Spinal cord (tissue), 10 donors: ENCODE measurements around the gene SH2B3. TPM values are rescaled to one million over a fixed set of nuclear protein-coding genes. Genes with fewer than 3 reads are reported as not detected.
"Not testable (repeated sequence)": the region's sequence is repeated elsewhere in the genome, so short reads cannot be mapped to it uniquely, and the experiment has no call there.

Source experiments
- DNase-seq, 6 donors: peaks; one replicate each; pipeline versions ENCODE4 v3.0.0 to v3.0.0-alpha.2; 2013 to 2015; ENCODE audit warnings: low spot score in 6 of 6, low read depth in 4 of 6
- H3K27ac ChIP-seq: one replicate; pipeline ENCODE4 v1.5.1; 2013; ENCODE audit warnings: low read depth, low read length, control low read depth
- H3K27me3 ChIP-seq: one replicate; pipeline ENCODE4 v1.6.1; 2013; ENCODE audit warnings: low read length; ENCODE audit not compliant: control insufficient read depth, insufficient read depth
- H3K36me3 ChIP-seq: one replicate; pipeline ENCODE4 v1.6.1; 2013; ENCODE audit warnings: low read length; ENCODE audit not compliant: control insufficient read depth, insufficient read depth
- H3K4me1 ChIP-seq: one replicate; pipeline ENCODE4 v1.6.1; 2013; ENCODE audit warnings: low read length; ENCODE audit not compliant: control insufficient read depth, insufficient read depth
- H3K4me3 ChIP-seq: one replicate; pipeline ENCODE4 v1.5.1; 2013; ENCODE audit warnings: low read depth, low read length, control low read depth
- H3K9me3 ChIP-seq: one replicate; pipeline ENCODE4 v1.6.1; 2013; ENCODE audit warnings: low read length; ENCODE audit not compliant: control insufficient read depth, insufficient read depth
- WGBS: methylation state at CpG from one replicate; pipeline ENCODE4 v1.1.5; 2013; ENCODE audit warnings: missing lambda C conversion rate; ENCODE audit not compliant: insufficient coverage; 5-methylcytosine and 5-hydroxymethylcytosine counted together
- polyA plus RNA-seq, 2 donors: library from polyadenylated mRNA; unstranded; fragments of 120-200 nt; gene quantifications; one replicate each; pipeline ENCODE4 v1.2.1, GENCODE V29; 2013; ENCODE audit not compliant: insufficient read length in 2 of 2
- total RNA-seq, 2 donors: library from RNA; depleted of rRNA in 1 of 2; stranded (reverse); fragments of 120-200 nt in 1 of 2; fragments of >200 nt in 1 of 2; gene quantifications; one replicate each; pipeline versions ENCODE4 v1.2.3 to v1.2.4, GENCODE V29; 2013 to 2014
- donor health status: healthy.

Gene SH2B3
- total and polyA plus RNA-seq, 4 donors = 8.0 to 13.7 (median 11.3) TPM

DNA sequence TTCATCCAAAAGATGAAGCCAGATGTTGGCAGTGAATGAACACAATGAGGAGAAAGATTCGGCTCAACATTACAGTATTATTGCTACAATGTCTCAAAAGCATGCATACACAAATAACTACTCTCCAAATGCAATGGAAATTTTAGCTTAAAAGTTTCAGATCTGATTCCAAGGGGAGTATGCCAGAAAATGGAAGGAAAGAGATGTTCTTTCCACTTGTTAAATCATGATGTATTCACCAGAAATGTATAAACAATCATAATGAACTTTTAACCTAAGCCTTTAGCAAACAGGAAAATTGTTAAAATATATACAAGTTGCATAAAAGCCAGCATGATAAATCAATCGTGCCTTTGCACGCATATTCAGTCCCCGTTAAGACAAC, 62.1 kb downstream of the SH2B3 start:
- no peak overlapping the region for H3K27ac ChIP-seq
- peaks cover 32% of the 10 kb centered on the region for H3K36me3 ChIP-seq
- H3K9me3 ChIP-seq = no peaks in the 10 kb centered on the region
- H3K27me3 ChIP-seq = no peaks in the 10 kb centered on the region
- H3K4me1 ChIP-seq = no peaks in the 10 kb centered on the region
- DNase-seq = no peak
- H3K4me3 ChIP-seq = no peak overlapping the region
- WGBS = 88% methylated on average over 3 of the region's 4 CpGs

DNA sequence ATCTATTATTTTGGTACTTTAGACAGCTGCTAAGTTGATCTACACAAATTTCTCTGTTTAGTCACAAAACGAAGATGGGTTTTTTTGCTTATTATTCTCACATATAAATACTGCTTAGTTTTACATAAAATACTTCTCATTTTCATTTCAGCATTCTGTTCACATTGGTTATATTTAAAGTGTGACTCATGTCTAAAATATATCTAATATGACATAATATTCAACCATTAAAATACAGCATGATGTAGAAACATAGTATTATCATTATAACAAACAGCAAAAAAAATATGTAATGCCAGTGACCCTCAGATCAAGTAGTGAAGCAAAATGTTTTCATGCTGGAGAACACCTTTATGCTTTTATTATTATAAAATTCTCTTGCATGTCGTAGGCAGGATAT, 63.7 kb downstream of the SH2B3 start:
- H3K36me3 ChIP-seq = peaks cover 33% of the 10 kb centered on the region
- H3K9me3 ChIP-seq = no peaks in the 10 kb centered on the region
- WGBS = no CpG with 5 or more reads among the region's 2 CpGs
- no peak overlapping the region for H3K4me3 ChIP-seq
- no peaks in the 10 kb centered on the region for H3K4me1 ChIP-seq
- no peaks in the 10 kb centered on the region for H3K27me3 ChIP-seq
- DNase-seq = no peak
- H3K27ac ChIP-seq = no peak overlapping the region

DNA sequence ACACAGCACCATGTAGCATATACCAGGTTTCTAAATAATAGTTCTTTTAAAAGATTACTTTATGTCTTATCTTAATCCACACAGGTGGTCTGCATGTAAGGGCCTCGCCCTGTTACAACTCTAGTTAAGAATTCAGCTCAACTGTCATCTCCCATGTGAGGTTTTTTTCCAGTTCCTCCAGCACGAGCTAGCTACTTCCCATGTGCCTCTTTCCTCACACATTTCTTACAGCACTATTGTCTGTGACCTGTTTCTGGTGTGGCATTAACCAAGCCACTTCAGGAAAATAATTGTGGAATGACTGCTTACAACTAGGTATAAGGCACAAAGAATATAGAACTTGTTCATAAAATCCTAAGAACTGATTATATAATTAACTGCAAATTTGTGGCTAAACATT, 65.5 kb downstream of the SH2B3 start:
- no peaks in the 10 kb centered on the region for H3K9me3 ChIP-seq
- WGBS = 100% methylated on average over 1 of the region's 2 CpGs
- no peaks in the 10 kb centered on the region for H3K27me3 ChIP-seq
- H3K27ac ChIP-seq = no peak overlapping the region
- DNase-seq = no peak
- peaks cover 39% of the 10 kb centered on the region for H3K36me3 ChIP-seq
- no peak overlapping the region for H3K4me3 ChIP-seq
- H3K4me1 ChIP-seq = no peaks in the 10 kb centered on the region

DNA sequence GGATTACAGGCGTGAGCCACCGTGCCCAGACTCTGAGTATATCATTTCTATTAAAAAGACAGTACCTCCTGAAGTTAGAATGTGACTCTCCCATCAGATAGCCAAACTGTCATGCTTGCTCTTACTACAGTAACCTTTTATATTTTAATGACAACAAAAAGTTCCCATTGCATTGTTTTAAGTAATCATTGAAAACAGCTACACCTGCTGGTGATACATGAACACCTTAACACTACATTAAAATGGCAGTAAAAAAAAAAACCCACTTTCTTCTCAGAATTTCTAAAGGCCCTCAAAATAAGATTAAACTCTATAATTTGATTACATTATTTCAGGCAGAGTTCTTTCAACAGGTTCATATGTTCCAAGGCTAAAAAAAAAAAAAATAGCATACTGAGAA, 76.7 kb downstream of the SH2B3 start:
- H3K9me3 ChIP-seq = no peaks in the 10 kb centered on the region
- peaks cover 54% of the 10 kb centered on the region for H3K36me3 ChIP-seq
- no peak overlapping the region for H3K27ac ChIP-seq
- no peak overlapping the region for H3K4me3 ChIP-seq
- no peaks in the 10 kb centered on the region for H3K4me1 ChIP-seq
- DNase-seq = peak in 1 of 6 donors; percentile 11
- H3K27me3 ChIP-seq = no peaks in the 10 kb centered on the region
- no CpG with 5 or more reads among the region's 2 CpGs for WGBS

DNA sequence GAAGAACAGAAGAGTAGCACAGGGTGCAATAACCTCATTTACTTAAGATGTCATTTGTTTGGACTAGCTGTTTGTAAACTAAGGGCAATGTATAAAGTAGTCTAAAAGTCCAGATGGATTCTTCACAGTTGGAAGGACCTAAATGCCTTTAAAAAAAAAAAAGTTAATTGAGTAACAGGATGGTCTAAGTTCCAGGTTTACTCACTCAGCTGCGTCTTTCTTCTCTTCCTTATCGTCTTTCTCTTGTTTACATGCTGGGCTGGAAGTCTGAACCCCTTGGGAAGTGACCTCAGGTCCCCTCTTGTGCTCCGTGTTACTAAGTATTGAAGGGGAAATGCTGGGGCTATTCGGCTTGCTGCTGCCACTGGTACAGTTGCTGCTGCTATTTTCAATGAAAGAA, 82.5 kb downstream of the SH2B3 start:
- Histone ChIP-seq H3K27me3 (no peaks in the 10 kb centered on the region), H3K4me1 (no peaks in the 10 kb centered on the region), H3K4me3 (no peak overlapping the region), H3K36me3 (peaks cover 61% of the 10 kb centered on the region), H3K9me3 (no peaks in the 10 kb centered on the region), H3K27ac (no peak overlapping the region)
- 55% methylated on average over 3 of the region's 4 CpGs for WGBS
- DNase-seq = peak in 1 of 6 donors; percentile 62

DNA sequence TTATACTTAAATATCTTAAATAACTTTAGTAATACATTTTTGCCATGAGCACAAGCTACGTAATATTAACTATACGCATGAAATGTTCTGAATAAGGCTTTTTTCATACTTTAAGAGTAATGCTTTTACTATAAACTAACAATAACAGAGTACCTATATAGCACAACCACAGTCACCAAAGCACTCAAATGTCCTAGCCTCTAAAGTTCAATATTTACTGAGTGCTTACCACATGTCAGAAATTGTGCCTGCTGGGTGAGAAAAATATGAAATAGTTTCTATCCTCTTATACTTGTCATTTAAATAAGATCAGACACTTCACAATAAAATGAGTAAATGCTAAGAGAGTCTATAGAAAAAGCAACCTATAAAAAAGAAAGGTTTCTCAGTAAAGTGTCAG, 83.1 kb downstream of the SH2B3 start:
- H3K27ac ChIP-seq = no peak overlapping the region
- H3K27me3 ChIP-seq = no peaks in the 10 kb centered on the region
- H3K9me3 ChIP-seq = no peaks in the 10 kb centered on the region
- WGBS = no CpG with 5 or more reads among the region's 2 CpGs
- H3K4me3 ChIP-seq = no peak overlapping the region
- DNase-seq = no peak
- no peaks in the 10 kb centered on the region for H3K4me1 ChIP-seq
- H3K36me3 ChIP-seq = peaks cover 61% of the 10 kb centered on the region

DNA sequence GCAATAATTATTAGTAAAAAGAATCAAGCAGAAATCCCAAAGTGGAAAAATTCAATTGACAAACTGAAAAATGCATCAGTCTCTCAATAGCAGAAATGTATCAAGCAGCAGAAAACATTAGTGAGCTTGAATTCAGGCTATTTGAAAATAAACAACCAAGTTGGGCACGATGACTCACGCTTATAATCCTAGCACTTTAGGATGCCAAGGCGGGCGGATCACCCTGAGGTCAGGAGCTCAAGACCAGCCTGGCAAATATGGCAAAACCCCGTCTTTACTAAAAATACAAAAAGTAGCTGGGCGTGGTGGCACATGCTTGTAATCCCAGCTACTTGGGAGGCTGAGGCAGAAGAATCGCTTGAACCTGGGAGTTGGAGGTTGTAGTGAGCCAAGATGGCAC, 87.3 kb downstream of the SH2B3 start:
- H3K9me3 ChIP-seq, H3K27ac ChIP-seq, H3K27me3 ChIP-seq, H3K4me3 ChIP-seq, H3K4me1 ChIP-seq, DNase-seq: not testable (repeated sequence)
- peaks cover 58% of the 10 kb centered on the region for H3K36me3 ChIP-seq
- 97% methylated on average over 4 of the region's 7 CpGs for WGBS

DNA sequence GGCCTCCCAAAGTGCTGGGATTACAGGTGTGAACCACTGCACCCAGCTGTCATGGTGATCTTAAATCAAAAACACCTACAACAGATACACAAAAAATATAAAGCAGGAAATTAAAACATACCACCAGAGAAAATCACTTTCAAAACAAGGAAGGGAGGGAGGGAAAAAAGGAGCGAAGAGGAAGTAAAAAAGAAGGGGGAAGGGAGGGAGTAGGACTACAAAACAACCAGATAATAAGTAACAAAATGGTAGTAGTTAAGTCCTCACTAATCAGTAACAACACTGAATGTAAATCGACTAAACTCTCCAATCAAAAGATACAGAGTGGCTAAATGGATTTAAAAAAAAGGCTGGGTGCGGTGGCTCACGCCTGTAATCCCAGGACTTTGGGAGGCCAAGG, 89.0 kb downstream of the SH2B3 start:
- no peak overlapping the region for H3K27ac ChIP-seq
- H3K27me3 ChIP-seq = no peaks in the 10 kb centered on the region
- no peak for DNase-seq
- peaks cover 50% of the 10 kb centered on the region for H3K36me3 ChIP-seq
- no peak overlapping the region for H3K4me3 ChIP-seq
- H3K4me1 ChIP-seq = no peaks in the 10 kb centered on the region
- WGBS = no CpG with 5 or more reads among the region's 4 CpGs
- H3K9me3 ChIP-seq = no peaks in the 10 kb centered on the region

Other genes with a start within 250 kb of the SH2B3 start
- 1 to 10 TPM; 3.4 to 7.8 TPM for gene PHETA1, start 36.8 kb upstream of the SH2B3 start, total RNA-seq
- gene PHETA1, start 36.8 kb upstream of the SH2B3 start, polyA plus RNA-seq = 10 to 100 TPM; 15.9 to 20.4 TPM
- gene ATXN2, start 193.4 kb downstream of the SH2B3 start, total RNA-seq = 10 to 100 TPM; 51.7 to 63.8 TPM
- gene ATXN2, start 193.4 kb downstream of the SH2B3 start, polyA plus RNA-seq = 10 to 100 TPM; 85.0 to 99.2 TPM